Lower leg skin (tissue), 3 donors: Measurements from ENCODE around the gene NR2F1.

ENCODE experiments used
- CTCF ChIP-seq, 3 donors: fragments of 450-650 bp; IDR thresholded peaks; one replicate each; pipeline ENCODE4 v1.5.1; 2016; ENCODE audit warnings: antibody characterized with exemption in 3 of 3, mild to moderate bottlenecking in 3 of 3, moderate library complexity in 2 of 3
- POLR2A ChIP-seq, 2 donors: fragments of 450-650 bp; IDR thresholded peaks; one replicate each; pipeline ENCODE4 v1.6.1; 2016 to 2017; ENCODE audit warnings: antibody characterized with exemption in 2 of 2, mild to moderate bottlenecking in 1 of 2, moderate library complexity in 1 of 2

- no peak for TF ChIP-seq CTCF (IDR thresholded peaks at IDR 0.05)
- TF ChIP-seq POLR2A (IDR thresholded peaks at IDR 0.05): no peak
Measured at GRCh38 chr5:93599001-93599379, 16.0 kb downstream of the NR2F1 start.
